GM18907 (cell line): ENCODE data around the gene ASB7.
"Not testable (repeated sequence)": the region's sequence is repeated elsewhere in the genome, so short reads cannot be mapped to it uniquely, and the experiment has no call there.

ENCODE experiments used
- ATAC-seq: cut with Tn5 transposase; IDR thresholded peaks from one replicate; pipeline ENCODE4 v1.9.1; 2021; ENCODE audit warnings: mild to moderate bottlenecking, moderate library complexity; ENCODE audit not compliant: unreplicated experiment

The ASB7 gene

DNA sequence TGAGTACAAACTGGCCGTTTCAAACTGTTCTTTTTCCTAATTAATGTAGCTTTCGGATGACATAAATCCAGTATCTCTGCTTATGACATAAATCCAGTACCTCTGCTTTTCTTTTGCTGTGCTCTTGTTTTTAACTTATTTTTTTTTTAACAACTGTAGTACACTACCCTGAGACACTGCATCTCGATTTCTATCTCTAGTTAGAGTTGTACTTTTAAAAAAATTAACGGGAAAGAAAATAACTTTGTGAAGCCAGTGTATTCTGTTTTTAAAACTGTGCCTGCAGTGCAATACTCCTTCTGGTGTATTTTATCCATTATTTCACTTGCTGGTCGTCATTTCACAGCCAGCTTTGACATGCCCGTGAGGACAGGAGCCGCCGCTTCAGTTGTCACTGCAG, 46.6 kb downstream of the ASB7 start:
- no peak for ATAC-seq

DNA sequence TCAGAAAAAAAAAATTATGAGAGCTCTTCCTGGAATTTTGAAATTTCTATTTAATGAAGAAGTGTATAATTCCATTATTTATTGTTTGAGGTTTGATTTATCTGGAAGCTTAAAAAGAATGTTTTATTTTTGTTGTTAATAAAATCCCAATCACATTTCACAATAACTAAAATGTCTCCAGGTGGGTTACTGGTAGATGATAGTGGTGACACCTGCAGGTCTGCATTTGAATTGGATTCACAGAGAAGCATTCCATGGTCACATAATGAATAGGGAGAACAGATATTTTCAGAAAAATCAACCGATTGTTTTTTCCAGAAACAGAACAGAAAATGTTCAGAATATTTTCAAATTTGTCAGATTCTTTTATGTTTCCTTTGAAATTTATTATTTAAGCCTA, 48.3 kb downstream of the ASB7 start:
- no peak for ATAC-seq

DNA sequence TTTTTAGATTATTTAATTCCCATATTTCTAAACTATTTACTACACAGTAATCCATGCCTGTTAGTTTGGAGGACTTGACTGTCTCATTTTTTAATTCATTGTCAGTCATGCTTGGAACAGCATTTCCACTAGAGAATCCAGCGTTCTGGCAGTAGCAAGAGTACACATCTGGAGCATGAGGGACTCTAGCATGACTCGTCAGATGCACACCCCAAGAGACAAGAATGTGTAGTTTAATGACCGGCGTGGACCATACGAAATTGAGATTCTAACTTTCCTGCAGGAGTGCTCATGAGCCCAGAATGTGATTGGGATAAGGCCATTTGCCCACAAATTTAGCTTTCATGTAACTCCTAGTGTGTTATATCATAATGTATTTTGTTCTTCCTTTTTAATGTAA, 48.9 kb downstream of the ASB7 start:
- no peak for ATAC-seq

DNA sequence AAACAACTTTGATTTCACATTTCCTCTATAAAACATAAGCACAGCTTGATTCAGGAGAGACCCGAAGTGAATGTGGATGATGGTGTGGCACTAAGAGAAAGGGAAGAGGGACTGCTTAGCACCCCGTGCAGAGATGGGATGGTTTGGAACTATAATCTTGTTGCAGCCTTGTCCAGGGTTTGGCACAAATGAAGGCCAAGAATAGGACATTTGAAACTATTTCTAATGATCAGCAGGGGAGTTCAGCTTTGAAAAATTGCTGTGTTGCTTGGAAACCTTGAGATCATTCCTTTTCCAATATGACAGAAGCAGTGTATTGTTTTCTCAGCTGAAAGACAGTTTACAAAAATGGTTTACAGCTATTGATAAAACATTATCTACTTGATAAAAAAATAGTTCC, 49.7 kb downstream of the ASB7 start:
- ATAC-seq: no peak

DNA sequence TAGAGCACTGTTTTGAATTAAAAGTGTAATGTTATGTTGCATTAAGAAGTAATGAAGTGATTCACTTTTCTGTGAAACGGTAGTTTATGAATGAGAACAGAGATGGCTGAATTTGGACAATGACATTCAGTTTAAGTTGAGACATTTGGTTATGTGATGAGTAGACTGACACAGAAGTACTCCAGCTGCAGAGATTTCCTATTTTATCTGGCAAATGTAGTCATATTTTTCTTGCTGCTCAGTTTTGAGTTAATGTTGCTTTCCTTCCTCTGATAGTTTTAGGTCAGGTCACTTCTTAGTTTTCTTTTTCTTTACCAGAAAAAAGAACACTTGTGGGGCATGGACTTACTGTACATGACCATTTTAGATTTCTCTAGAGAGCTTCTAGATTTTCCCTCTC, 51.2 kb downstream of the ASB7 start:
- ATAC-seq: no peak

DNA sequence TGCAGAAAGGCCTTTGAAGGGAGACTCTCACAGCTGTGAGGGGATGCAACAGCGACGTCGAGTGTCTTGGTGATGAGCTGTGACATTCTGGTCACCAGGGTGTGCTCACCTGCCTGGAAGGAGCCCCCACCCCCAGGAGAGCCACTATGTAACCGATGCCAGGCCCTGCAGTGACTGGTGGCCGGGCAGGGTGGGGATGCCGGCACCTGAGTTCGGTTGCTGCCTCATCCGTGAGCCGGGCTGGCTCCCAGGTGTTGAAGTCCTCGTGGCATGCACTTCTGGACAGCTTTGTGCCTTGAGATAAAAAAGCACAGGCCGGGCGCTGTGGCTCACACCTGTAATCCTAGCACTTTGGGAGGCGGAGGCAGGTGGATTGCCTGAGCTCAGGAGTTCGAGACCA, 56.5 kb downstream of the ASB7 start:
- no peak for ATAC-seq

DNA sequence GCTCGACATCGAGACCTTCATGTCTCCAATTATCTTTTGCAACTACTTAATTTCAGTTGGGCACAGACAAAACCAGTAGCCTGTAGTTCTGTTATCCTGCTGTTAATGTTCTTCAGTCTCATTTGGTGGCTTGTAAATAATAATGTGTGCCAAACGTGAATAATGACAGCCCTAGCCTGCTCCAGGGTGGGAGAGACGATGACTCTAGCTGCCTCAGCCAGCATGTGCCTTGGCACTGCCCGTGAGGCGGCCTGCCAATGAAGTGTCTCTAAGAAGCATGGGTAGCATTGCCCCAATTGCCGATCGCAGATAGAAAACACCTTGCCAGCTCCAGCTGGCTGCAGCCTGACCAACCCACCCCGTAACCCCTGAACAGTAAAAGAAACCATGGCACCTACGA, 58.8 kb downstream of the ASB7 start:
- no peak for ATAC-seq

DNA sequence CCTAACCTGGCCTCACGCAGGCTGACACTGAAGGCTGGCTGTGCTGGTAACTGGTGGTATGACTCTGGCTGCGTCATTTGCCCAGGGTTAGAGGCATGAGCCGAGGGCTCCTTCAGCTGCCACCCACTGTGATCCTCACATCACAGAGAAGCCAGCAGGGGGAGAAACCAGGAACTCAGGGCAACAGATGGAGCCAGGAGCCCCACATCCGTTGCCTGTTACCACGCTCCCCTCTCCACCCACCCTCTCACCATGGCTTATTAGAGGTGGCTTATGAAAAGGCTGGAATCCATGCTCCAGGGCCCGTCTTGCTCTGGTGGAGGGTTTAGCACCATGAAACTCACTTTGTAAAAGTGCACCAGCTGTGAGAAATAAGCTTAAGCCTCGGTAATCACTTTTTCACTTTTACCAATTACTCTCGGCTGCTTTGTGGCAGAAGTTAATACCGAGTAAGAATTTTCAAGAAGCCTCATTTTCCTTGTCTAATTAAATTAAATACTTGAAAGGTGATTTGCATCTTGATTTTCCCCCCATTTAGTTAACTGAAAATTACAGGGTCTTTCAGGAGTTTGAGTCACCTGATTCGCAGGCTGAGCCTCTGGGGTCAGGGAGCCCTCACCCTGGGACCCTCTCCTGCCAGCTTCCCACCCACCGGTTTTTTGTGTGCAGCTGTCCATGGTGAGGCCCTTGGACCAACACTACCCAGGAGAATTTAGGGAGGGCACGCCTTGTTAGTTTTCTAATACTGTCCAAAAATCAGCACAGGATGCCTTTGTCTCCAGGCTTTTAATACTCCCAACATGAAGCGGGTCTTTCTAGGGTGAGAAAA, 60.9 kb downstream of the ASB7 start:
- no peak for ATAC-seq

DNA sequence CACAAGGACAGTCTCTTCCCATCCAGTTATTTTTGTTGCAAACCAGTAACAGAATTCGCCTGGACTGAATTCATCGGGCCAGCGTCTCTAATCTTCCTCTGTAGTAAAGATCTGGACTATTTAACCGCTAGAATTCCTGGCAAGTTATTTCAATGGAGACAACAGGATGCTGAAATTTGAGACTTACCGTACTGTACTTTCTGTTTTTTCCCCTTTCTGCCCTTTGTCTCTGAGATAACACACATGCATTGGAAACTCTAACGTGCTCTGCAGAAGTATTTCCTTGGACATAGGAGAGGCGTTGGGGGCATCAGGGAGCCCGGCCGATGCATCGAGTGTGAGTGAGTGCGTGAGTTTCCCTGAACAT, 61.5 kb downstream of the ASB7 start:
- no peak for ATAC-seq

DNA sequence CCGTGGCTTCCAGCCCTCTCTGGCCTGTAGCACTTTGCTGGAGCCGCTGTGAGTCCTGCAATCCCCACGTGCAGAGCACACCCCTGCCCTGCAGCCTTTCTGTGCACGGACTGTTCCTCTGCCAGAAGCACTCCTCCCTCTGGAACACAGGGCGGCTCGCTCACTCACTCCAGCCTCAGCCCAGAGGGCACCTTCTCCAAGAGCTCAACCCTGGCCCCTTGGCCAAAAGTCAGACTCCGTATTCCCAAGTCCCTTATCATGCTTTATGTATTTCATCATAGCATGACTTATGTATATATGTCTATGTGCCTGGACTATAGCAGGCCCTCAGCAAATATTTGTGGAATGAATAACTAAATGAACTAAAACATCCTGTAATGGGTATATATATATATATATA, 63.2 kb downstream of the ASB7 start:
- ATAC-seq: no peak

DNA sequence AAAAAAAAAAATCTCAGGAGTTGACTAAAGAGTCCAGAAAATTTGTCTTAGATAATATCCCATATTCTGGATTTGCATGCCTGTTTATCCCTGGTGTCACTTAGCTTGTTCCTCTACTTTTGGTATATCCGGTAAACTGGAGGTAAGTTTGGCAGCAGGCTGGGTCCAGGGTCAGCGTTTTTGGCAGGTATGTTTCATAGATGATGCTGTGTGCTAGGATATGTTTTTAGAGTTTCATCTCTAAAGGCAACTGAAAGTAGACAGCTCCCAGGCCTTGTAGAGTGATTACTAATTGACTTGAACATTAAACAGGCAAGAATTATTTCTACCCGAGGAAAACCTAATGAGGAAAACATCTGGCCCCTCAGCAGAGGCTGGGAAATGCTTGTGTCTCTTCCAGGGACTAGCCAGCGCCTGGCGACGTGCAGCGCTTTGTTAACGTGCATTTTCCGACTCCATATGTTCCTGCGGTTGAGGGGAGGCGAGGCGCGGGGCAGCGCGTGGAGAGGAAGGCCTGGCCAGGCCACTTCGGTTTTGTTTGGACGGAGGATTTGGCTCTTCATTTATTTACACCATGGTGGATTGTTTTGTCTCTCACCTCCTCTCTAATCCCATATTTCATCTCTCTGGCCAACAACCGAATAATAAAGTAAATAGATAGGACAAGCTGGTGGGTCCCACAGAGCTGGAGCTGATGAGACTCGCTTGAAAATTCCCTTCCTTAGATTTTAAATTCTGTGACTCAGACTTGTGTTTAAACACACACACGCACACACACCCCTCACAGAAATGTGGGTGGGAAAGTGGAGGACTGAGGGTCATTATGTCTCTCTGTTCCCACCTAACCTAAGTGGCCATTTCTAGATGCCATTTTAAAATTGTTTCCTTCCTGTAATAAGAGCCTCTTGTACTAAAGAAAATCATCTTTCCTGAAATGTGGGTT, 65.3 kb downstream of the ASB7 start:
- no peak for ATAC-seq

DNA sequence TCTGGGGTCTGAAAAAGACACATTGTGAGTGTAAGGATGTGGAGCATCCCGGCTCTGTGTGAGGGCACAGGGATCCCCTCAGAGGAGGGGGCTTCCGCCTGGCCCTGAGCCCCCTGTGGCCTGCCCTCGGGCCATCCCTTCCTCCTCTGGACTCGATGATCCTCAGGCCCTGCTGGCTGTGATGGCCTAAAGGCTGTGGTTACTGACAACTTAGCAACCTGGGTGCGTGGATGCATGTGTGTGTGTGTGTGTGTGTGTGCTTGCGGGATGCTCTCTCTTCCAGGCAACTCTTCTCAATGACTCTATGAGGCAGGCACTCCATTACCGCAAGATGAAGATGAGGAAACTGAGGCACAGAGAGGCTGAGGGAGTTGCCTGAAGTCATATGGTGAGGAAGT, 66.0 kb downstream of the ASB7 start:
- no peak for ATAC-seq

DNA sequence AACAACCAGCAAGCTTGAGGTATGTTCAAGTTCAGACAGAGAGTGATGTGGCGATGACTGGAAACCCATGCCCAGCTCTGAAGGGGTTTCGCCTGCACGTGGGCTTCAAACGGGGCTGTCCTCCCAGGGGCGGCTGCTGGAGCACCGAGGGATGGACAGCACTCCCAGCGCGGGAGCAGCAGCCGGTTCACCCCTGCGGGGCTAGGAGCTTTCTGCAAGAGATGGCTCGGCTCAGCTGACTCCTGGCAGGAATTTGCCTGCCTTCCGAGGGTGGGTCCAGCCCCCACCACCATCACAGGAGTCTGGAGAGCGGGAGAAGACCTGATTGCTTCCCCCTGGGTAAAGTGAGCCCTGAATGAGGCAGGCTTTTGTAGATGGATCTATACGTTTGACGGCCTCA, 66.9 kb downstream of the ASB7 start:
- ATAC-seq: no peak

DNA sequence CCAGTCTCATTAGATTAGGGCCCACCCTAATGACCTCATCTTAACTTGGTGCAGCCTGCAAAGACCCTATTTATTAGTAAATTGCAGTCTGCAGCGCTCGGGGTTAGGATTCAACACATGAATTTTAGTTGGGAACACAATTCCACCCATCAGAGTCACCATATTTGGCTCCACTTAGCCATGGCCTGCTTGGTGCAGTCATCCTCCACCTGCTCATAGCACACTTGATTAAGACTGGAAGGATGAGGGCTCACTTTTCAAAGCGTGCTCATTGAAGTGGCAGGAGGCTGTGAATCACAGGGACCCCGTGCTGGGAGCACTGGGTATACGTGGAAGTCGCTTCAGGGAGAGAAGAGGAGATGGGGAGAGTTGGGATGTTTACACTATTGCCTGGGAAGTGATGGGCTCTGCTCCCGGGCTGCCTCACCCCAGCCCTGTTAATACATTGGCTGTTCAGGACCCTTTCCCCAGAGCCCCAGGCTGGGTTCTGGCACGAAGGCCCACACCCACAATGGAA, 68.2 kb downstream of the ASB7 start:
- no peak for ATAC-seq

DNA sequence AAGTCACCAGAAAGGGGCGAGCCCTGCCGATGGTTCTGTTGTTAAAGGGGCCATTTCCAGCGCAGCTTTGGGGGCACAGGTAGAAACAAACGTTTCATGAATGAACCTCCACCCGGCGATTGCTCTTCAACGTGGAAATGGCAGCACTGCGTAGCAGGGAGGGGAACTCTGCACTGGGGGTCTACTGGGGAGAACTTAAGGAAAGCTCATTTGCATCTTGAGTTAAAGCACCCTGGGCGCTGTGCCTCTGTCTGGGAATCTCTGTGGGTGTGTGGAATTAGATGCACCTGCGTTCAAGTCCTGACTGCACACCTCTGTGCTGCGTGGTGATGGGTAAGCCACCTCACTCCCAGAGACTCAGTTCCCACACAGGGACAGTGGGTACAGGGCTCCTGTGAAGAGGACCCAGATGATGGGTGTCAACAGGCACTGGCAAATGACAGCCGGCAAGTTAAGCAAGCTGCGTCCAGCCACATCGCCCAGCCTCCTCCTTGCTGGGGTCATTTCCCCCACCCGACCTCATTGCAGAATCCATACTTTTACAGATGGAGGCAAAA, 68.8 kb downstream of the ASB7 start:
- no peak for ATAC-seq

DNA sequence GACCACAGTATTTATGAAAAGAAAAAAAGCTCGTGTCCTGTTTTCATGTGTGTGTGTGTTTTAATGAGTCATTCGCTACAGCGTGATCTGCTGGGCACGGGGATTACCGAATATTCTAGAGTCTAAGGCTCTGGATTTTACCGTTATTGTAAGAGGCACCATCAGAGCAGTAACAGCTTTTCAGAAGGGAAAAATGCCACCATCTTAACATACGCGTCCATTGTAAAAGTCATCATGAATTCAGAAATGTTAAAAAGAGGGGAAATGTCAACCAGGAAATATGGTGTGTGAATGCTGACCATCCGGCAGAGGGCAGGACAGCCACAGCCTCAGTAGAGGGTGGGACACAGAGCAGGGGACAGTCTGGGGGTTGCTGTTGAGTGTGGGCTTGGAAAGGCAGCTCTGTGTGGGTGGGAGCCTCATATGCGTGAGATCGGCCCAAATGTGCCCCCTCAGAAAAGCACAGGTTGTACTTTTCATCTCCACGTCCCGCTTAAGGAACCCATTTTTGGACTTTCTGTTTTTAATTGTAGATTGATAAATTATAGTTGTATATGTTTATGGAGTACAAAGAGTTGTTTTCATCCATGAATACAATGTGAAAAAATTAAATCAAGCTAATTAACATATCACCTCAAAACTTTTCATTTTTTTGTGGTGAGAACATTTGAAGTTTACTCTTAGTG, 69.6 kb downstream of the ASB7 start:
- no peak for ATAC-seq

DNA sequence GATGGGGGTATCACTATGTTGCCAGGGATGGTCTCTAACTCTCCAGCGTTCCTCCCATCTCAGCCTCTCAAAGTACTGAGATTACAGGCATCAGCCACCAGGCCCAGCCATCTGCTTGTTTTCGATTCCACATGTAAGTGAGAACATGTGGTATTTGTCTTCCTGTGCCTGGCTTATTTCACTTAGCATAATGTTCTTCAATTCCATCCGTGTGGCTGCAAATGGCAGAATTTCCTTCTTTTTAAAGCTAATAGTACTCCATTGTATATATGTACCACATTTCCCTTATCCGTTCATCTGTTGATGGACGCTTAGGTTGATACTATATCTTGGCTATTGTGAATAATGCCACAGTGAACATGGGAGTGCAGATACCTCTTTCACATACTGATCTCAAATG, 70.6 kb downstream of the ASB7 start:
- ATAC-seq: no peak

DNA sequence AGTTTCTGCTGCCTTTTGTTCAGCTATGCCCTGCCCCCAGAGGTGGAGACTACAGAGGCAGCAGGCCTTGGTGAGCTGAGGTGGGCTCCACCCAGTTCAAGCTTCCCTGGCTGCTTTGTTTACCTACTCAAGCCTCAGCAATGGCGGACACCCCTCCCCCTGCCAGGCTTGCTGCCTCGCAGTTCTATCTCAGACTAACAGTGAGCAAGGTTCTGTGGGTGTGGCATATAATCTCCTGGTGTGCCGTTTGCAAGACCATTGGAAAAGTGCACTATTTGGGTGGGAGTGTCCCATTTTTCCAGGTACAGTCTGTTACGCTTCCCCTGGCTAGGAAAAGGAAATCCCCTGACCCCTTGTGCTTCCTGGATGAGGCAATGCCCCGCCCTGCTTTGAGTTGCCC, 76.8 kb downstream of the ASB7 start:
- ATAC-seq: not testable (repeated sequence)

DNA sequence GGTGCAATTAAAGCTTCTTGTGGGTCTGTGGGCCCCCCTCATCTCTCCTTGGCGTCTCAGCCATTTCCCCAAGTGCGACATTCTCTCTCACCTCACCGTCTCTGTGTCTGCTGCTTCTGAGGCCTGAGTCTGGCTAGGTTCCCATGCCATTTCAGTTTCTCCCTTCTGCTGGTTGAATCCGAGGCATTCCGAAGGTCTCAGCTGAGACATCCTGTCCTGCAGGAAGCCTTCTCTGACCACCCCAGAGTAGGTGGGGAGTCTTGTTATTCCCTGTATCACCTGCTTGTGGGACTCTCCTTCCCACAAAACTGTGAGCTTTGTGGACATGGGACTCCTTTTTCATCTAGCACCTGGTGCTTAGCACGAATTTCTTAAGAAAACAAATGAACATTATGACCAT, 78.3 kb downstream of the ASB7 start:
- ATAC-seq: no peak

DNA sequence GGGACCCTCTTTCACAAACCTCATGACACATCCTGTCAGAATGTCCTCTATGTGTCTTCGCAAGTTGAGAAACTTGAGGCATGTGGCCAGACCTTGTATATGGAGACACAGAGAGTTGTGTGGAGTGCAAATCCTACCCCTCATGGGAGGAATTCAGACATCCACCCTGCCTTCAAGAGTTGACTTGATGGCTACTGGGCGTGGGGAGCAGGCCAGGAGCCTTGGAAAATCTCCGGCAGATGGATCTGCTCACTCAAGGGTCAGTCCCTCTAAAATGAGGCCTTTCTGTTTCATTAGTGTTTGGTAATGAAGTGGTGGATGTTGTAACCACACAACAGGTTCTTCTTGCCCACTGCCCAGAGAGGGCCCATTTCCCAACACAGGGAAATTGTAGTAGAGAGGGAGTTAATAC, 79.0 kb downstream of the ASB7 start:
- ATAC-seq: no peak

DNA sequence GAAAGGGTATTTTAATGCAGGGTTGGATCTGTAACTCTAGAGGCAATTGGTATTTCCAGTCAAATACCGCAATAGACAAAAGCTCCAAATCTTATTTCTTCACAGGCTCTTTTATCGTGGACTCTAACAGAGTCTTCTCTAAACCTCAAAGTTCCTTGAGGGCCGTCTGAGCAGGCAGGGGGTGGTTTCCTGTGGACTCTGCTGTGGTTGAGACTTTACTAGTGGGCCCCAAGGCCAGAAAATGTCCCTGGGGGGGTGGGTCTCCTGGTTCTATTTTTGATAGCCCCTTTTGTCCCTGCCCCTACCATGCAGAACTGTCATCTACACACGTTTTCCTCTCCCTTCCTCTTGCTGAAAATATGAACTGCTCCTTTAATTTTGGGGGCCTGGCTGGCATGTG, 80.1 kb downstream of the ASB7 start:
- no peak for ATAC-seq
